ENCODE results near the gene HAND1.

HAND1 gene

GRCh38 chr5:154459015-154459414 lies 19.0 kb downstream of the HAND1 start:
- no peak for DNase-seq (ENCODE audit: low spot score)

GRCh38 chr5:154456540-154456939 lies 21.5 kb downstream of the HAND1 start:
- DNase-seq (ENCODE audit: low spot score) = no peak

GRCh38 chr5:154455585-154455984 lies 22.4 kb downstream of the HAND1 start:
- no peak for DNase-seq (ENCODE audit: low spot score)

- DNase-seq (ENCODE audit: low spot score) = no peak
Observed at GRCh38 chr5:154451957-154452356, 26.1 kb downstream of the HAND1 start.

- DNase-seq (ENCODE audit: low spot score) = no peak
Observed at GRCh38 chr5:154449786-154450185, 28.2 kb downstream of the HAND1 start.

- no peak for DNase-seq (ENCODE audit: low spot score)
Observed at GRCh38 chr5:154447089-154447725, 30.8 kb downstream of the HAND1 start.

GRCh38 chr5:154446195-154447088 lies 31.6 kb downstream of the HAND1 start:
- peak; percentile 45 for DNase-seq (ENCODE audit: low spot score)

- peak; percentile 93 for DNase-seq (ENCODE audit: low spot score)
Observed at GRCh38 chr5:154445422-154446194, 32.4 kb downstream of the HAND1 start, which contains the start of gene SAP30L. SAP30L (plus strand) TSS chr5:154445997; CDS start chr5:154446605, 608 bp downstream.

- peak; percentile 17 for DNase-seq (ENCODE audit: low spot score)
Observed at GRCh38 chr5:154444556-154445421, 33.2 kb downstream of the HAND1 start.

GRCh38 chr5:154442801-154443200 lies 35.2 kb downstream of the HAND1 start:
- no peak for DNase-seq (ENCODE audit: low spot score)

- DNase-seq (ENCODE audit: low spot score) = no peak
Observed at GRCh38 chr5:154440540-154440939, 37.5 kb downstream of the HAND1 start.

- DNase-seq (ENCODE audit: low spot score) = no peak
Observed at GRCh38 chr5:154437281-154437965, 40.6 kb downstream of the HAND1 start.

GRCh38 chr5:154435226-154435625 lies 42.8 kb downstream of the HAND1 start:
- no peak for DNase-seq (ENCODE audit: low spot score)

- no peak for DNase-seq (ENCODE audit: low spot score)
Observed at GRCh38 chr5:154430961-154431630, 46.9 kb downstream of the HAND1 start.

GRCh38 chr5:154430466-154430865 lies 47.6 kb downstream of the HAND1 start:
- no peak for DNase-seq (ENCODE audit: low spot score)

- no peak for DNase-seq (ENCODE audit: low spot score)
Observed at GRCh38 chr5:154429341-154429740, 48.7 kb downstream of the HAND1 start.

- DNase-seq (ENCODE audit: low spot score) = no peak
Observed at GRCh38 chr5:154428208-154428607, 49.8 kb downstream of the HAND1 start.

Measured in cerebellar cortex (tissue), 1 donor.